GM19035 (cell line): Measurements from ENCODE around the gene SYCN.

Source experiments
- ATAC-seq: cut with Tn5 transposase; IDR thresholded peaks from one replicate; pipeline ENCODE4 v1.9.1; 2021; ENCODE audit not compliant: unreplicated experiment

SYCN gene

GRCh38 chr19:39156326-39157230 is 47.5 kb downstream of the SYCN start:
- ATAC-seq = no peak

- no peak for ATAC-seq
Observed at GRCh38 chr19:39155741-39156140, 48.3 kb downstream of the SYCN start.

GRCh38 chr19:39155114-39155700 is 48.9 kb downstream of the SYCN start:
- ATAC-seq = no peak

- ATAC-seq = no peak
Observed at GRCh38 chr19:39154629-39155100, 49.4 kb downstream of the SYCN start.

- no peak for ATAC-seq
Observed at GRCh38 chr19:39154100-39154628, 49.9 kb downstream of the SYCN start.
